Activated CD8-positive, alpha-beta T cell treated with anti-CD3 and anti-CD28 coated beads, Interleukin-2, amount 10 ng/mL, durations not matched to agents 7 days and 5 days (primary cell): ENCODE data around the gene TNNC1. TPM values are rescaled to one million over a fixed set of nuclear protein-coding genes. Genes with fewer than 3 reads are reported as not detected.

Source experiments
- ATAC-seq: fragments of 150-1000 bp; cut with Tn5 transposase; one replicate; pipeline ENCODE4 v1.10.0; 2021; ENCODE audit warnings: moderate library complexity
- CTCF ChIA-PET: fragments of 350-600 bp; sonication (Branson Sonifier 250); formaldehyde crosslinking; loops from one replicate; lab custom pipeline; 2021; ENCODE audit warnings: antibody characterized with exemption; lab: Charles Lee
- POLR2A ChIA-PET: fragments of 350-600 bp; sonication (Branson Sonifier 250); formaldehyde crosslinking; loops from one replicate; lab custom pipeline; 2021; ENCODE audit warnings: antibody characterized with exemption; lab: Charles Lee
- DNase-seq: peaks from one replicate; pipeline ENCODE4 v3.0.0-alpha.2; 2020
- H3K27ac Mint-ChIP-seq: one replicate; pipeline ENCODE4 v1.8.0; 2021; ENCODE audit warnings: mild to moderate bottlenecking, mixed read lengths
- H3K27me3 Mint-ChIP-seq: one replicate; pipeline ENCODE4 v1.8.0; 2021; ENCODE audit warnings: low read depth, mixed read lengths
- H3K36me3 Mint-ChIP-seq: one replicate; pipeline ENCODE4 v1.8.0; 2021; ENCODE audit warnings: low read depth, mixed read lengths
- H3K4me1 Mint-ChIP-seq: one replicate; pipeline ENCODE4 v1.8.0; 2021; ENCODE audit warnings: low read depth, mixed read lengths
- H3K4me3 Mint-ChIP-seq: one replicate; pipeline ENCODE4 v1.8.0; 2021; ENCODE audit warnings: mild to moderate bottlenecking, mixed read lengths
- H3K9me3 Mint-ChIP-seq: one replicate; pipeline ENCODE4 v1.8.0; 2022; ENCODE audit warnings: mixed read lengths; ENCODE audit not compliant: insufficient read depth
- total RNA-seq, 2 experiments: library from RNA; stranded (reverse); gene quantifications; one replicate each; pipeline ENCODE4 v1.2.3, GENCODE V29; 2021

Gene TNNC1
- total RNA-seq, 2 experiments from 2014 or later: 0.84 to 2.1 TPM

DNA sequence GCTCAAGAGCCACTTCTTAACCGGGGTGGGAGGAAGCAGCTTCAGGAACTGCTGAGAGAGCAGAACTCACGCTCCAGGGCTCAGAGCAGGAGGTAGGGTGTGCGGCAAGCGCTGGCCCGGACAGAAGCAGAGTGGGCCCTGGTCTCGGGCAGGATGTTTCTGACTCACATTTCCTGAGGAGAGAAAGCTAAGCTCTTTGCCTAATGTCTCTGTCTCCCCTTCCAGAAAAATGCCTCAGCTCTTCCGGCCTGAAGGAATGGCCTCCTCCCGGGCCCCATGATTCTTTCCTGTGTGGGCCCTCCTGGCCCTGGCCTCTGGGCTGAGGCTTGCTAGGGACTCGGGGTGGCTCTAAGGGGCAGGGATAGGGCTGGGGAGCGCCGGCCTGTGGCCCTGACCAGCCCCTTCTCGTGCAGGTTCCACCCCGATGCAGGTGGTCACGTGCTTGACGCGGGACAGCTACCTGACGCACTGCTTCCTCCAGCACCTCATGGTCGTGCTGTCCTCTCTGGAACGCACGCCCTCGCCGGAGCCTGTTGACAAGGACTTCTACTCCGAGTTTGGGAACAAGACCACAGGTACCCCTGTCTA is 37.2 kb upstream of the TNNC1 start:
- ATAC-seq (no peak), DNase-seq (no peak)
- peak overlapping the region; percentile 15 for H3K27ac Mint-ChIP-seq
- H3K36me3 Mint-ChIP-seq: peaks cover 19% of the 10 kb centered on the region
- CTCF ChIA-PET: no interaction called here
- H3K4me3 Mint-ChIP-seq: no peak overlapping the region
- H3K27me3 Mint-ChIP-seq: no peaks in the 10 kb centered on the region
- H3K4me1 Mint-ChIP-seq: peaks cover 2% of the 10 kb centered on the region
- H3K9me3 Mint-ChIP-seq: no peaks in the 10 kb centered on the region
- POLR2A ChIA-PET: no interaction called here

- CTCF ChIA-PET: no interaction called here
- no peaks in the 10 kb centered on the region for H3K9me3 Mint-ChIP-seq
- H3K27ac Mint-ChIP-seq: peak overlapping the region; percentile 15
- peaks cover 2% of the 10 kb centered on the region for H3K4me1 Mint-ChIP-seq
- POLR2A ChIA-PET: no interaction called here
- DNase-seq (no peak), ATAC-seq (no peak)
- no peak overlapping the region for H3K4me3 Mint-ChIP-seq
- peaks cover 24% of the 10 kb centered on the region for H3K36me3 Mint-ChIP-seq
- H3K27me3 Mint-ChIP-seq: no peaks in the 10 kb centered on the region
Measured at GRCh38 chr3:52490035-52490938, 36.4 kb upstream of the TNNC1 start.

DNA sequence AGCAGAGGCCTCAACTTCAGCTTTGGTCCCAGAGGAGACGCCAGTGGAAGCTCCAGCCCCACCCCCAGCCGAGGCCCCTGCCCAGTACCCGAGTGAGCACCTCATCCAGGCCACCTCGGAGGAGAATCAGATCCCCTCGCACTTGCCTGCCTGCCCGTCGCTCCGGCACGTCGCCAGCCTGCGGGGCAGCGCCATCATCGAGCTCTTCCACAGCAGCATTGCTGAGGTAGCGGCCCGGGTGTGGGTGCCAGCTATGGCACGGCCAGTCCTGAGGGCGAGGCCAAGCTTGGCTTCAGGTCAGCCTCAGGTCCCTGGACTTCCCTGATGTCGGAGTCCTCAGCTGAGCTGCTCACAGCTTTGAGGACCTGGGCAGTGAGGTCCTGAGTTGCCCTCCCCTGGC is 35.6 kb upstream of the TNNC1 start:
- no peak for ATAC-seq
- Mint-ChIP-seq H3K36me3 (peaks cover 24% of the 10 kb centered on the region), H3K27ac (no peak overlapping the region), H3K4me1 (peaks cover 2% of the 10 kb centered on the region), H3K9me3 (no peaks in the 10 kb centered on the region), H3K4me3 (no peak overlapping the region), H3K27me3 (no peaks in the 10 kb centered on the region)
- no peak for DNase-seq
- POLR2A ChIA-PET: no interaction called here
- CTCF ChIA-PET: interaction anchor here (0.9 to 1.5 kb wide), 2 partner anchors 9 to 44 kb away, joined by 3 to 5 read pairs; no protein-coding TSS in a partner anchor

GRCh38 chr3:52488746-52489145 is 34.9 kb upstream of the TNNC1 start:
- Mint-ChIP-seq H3K4me3 (no peak overlapping the region), H3K36me3 (peaks cover 25% of the 10 kb centered on the region), H3K27me3 (no peaks in the 10 kb centered on the region), H3K27ac (no peak overlapping the region), H3K9me3 (no peaks in the 10 kb centered on the region), H3K4me1 (no peaks in the 10 kb centered on the region)
- no peak for DNase-seq
- ATAC-seq: no peak
- ChIA-PET POLR2A (interaction anchor here (0.8 kb wide), 1 partner anchor 9 kb away, joined by 3 read pairs; no protein-coding TSS in a partner anchor), CTCF (interaction anchor here (0.9 to 1.5 kb wide), 2 partner anchors 10 to 43 kb away, joined by 3 to 5 read pairs; no protein-coding TSS in a partner anchor)

DNA sequence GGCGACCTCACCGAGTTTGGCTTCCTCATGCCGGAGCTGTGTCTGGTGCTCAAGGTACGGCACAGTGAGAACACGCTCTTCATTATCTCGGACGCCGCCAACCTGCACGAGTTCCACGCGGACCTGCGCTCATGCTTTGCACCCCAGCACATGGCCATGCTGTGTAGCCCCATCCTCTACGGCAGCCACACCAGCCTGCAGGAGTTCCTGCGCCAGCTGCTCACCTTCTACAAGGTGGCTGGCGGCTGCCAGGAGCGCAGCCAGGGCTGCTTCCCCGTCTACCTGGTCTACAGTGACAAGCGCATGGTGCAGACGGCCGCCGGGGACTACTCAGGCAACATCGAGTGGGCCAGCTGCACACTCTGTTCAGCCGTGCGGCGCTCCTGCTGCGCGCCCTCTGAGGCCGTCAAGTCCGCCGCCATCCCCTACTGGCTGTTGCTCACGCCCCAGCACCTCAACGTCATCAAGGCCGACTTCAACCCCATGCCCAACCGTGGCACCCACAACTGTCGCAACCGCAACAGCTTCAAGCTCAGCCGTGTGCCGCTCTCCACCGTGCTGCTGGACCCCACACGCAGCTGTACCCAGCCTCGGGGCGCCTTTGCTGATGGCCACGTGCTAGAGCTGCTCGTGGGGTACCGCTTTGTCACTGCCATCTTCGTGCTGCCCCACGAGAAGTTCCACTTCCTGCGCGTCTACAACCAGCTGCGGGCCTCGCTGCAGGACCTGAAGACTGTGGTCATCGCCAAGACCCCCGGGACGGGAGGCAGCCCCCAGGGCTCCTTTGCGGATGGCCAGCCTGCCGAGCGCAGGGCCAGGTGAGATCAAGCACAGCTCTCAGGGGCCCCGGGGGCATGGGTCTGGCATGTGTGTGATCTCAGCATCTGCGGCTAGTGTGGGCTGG is 34.2 kb upstream of the TNNC1 start:
- DNase-seq: no peak
- peaks cover 25% of the 10 kb centered on the region for H3K36me3 Mint-ChIP-seq
- CTCF ChIA-PET: interaction anchor here (1.5 kb wide), 1 partner anchor 42 kb away, joined by 5 read pairs; no protein-coding TSS in a partner anchor
- H3K9me3 Mint-ChIP-seq: no peaks in the 10 kb centered on the region
- H3K4me1 Mint-ChIP-seq: no peaks in the 10 kb centered on the region
- H3K4me3 Mint-ChIP-seq: no peak overlapping the region
- H3K27ac Mint-ChIP-seq: no peak overlapping the region
- H3K27me3 Mint-ChIP-seq: no peaks in the 10 kb centered on the region
- POLR2A ChIA-PET: interaction anchor here (0.8 kb wide), 1 partner anchor 10 kb away, joined by 3 read pairs; no protein-coding TSS in a partner anchor
- ATAC-seq: no peak

- Mint-ChIP-seq H3K9me3 (no peaks in the 10 kb centered on the region), H3K27me3 (no peaks in the 10 kb centered on the region), H3K36me3 (peaks cover 18% of the 10 kb centered on the region), H3K27ac (no peak overlapping the region), H3K4me1 (no peaks in the 10 kb centered on the region), H3K4me3 (no peak overlapping the region)
- CTCF ChIA-PET: no interaction called here
- ATAC-seq (no peak), DNase-seq (no peak)
- POLR2A ChIA-PET: no interaction called here
Measured at GRCh38 chr3:52487050-52487787, 33.4 kb upstream of the TNNC1 start.

DNA sequence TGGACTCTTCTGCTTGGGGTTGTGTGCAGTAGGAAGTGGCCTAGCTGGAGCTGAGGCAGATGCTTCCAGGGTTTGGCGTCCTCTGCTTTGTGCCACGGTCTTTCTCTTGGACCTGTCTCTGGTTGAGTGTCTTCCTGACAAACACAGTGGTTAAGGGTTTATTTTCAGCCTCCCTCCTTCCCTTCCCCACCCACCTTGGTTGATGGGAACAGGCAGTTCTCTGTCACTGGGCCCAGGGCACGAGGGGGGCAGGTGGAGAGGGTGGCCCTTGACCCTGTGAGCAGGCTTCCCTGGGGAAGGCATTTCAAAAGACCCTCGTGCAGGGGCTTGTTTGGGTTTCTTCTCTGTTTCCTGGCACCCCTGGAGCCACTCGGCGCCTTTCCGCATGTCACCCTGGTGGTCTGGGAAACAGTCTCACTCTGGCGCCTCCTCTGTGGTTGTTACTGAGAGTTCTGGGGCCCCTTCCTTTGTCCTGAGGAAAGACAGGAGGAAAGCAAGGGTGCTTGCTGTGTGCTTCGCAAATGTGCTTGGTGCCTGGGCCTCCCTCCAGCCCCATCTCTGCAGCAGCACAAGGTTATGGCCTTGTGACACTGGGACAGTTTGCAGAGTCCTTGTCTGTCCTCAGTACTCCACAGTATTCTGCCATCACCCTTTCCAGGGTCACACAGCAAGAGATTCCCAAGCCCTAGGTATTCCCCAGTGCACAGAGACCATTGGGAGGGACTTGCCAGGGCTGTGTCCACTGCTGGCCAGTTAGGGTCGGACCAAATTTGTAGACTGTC is 31.0 kb upstream of the TNNC1 start:
- no peak overlapping the region for H3K27ac Mint-ChIP-seq
- peaks cover 26% of the 10 kb centered on the region for H3K36me3 Mint-ChIP-seq
- ChIA-PET CTCF (no interaction called here), POLR2A (no interaction called here)
- no peaks in the 10 kb centered on the region for H3K9me3 Mint-ChIP-seq
- no peaks in the 10 kb centered on the region for H3K4me1 Mint-ChIP-seq
- H3K27me3 Mint-ChIP-seq: no peaks in the 10 kb centered on the region
- H3K4me3 Mint-ChIP-seq: no peak overlapping the region
- ATAC-seq: no peak
- no peak for DNase-seq

- Mint-ChIP-seq H3K9me3 (no peaks in the 10 kb centered on the region), H3K36me3 (peaks cover 35% of the 10 kb centered on the region), H3K4me3 (no peak overlapping the region), H3K4me1 (no peaks in the 10 kb centered on the region), H3K27me3 (no peaks in the 10 kb centered on the region), H3K27ac (no peak overlapping the region)
- DNase-seq (no peak), ATAC-seq (no peak)
- POLR2A ChIA-PET: no interaction called here
- CTCF ChIA-PET: interaction anchor here (1.8 kb wide), 1 partner anchor 12 kb away, joined by 5 read pairs; no protein-coding TSS in a partner anchor
Measured at GRCh38 chr3:52483577-52484381, 29.9 kb upstream of the TNNC1 start.

- Mint-ChIP-seq H3K9me3 (no peaks in the 10 kb centered on the region), H3K36me3 (peaks cover 36% of the 10 kb centered on the region), H3K27me3 (no peaks in the 10 kb centered on the region), H3K4me1 (no peaks in the 10 kb centered on the region), H3K27ac (no peak overlapping the region), H3K4me3 (no peak overlapping the region)
- CTCF ChIA-PET: interaction anchor here (0.6 to 1.8 kb wide), 2 partner anchors 11 to 12 kb away, joined by 3 to 5 read pairs; partner anchors contain the start of gene STAB1
- no peak for DNase-seq
- ATAC-seq: no peak
- POLR2A ChIA-PET: no interaction called here
Measured at GRCh38 chr3:52483081-52483480, 29.2 kb upstream of the TNNC1 start.
